IPS-15b (cell line): ENCODE data around the gene TJP3.

Source experiments
- H3K27me3 ChIP-seq: one replicate; pipeline ENCODE4 v1.6.1; 2013; ENCODE audit warnings: low read length; ENCODE audit not compliant: control insufficient read depth, insufficient read depth
- H3K36me3 ChIP-seq: one replicate; pipeline ENCODE4 v1.6.1; 2013; ENCODE audit warnings: low read length; ENCODE audit not compliant: control insufficient read depth, insufficient read depth
- H3K4me1 ChIP-seq: one replicate; pipeline ENCODE4 v1.6.1; 2013; ENCODE audit warnings: mild to moderate bottlenecking, low read length; ENCODE audit not compliant: control insufficient read depth, insufficient read depth
- H3K4me3 ChIP-seq: one replicate; pipeline ENCODE4 v1.5.1; 2013; ENCODE audit warnings: low read depth, low read length
- H3K9ac ChIP-seq: one replicate; pipeline ENCODE4 v1.6.1; 2013; ENCODE audit warnings: low read depth, mild to moderate bottlenecking, low read length
- H3K9me3 ChIP-seq: one replicate; pipeline ENCODE4 v1.6.1; 2013; ENCODE audit warnings: mild to moderate bottlenecking, low read length; ENCODE audit not compliant: control insufficient read depth, insufficient read depth

The TJP3 gene

GRCh38 chr19:3792114-3792513 is 83.9 kb downstream of the TJP3 start:
- no peak overlapping the region for H3K4me3 ChIP-seq
- no peaks in the 10 kb centered on the region for H3K4me1 ChIP-seq
- no peaks in the 10 kb centered on the region for H3K36me3 ChIP-seq
- H3K9ac ChIP-seq = no peak overlapping the region
- H3K27me3 ChIP-seq = no peaks in the 10 kb centered on the region
- H3K9me3 ChIP-seq = no peaks in the 10 kb centered on the region

GRCh38 chr19:3793799-3794198 is 85.6 kb downstream of the TJP3 start:
- Histone ChIP-seq H3K4me1 (no peaks in the 10 kb centered on the region), H3K27me3 (no peaks in the 10 kb centered on the region), H3K9ac (no peak overlapping the region), H3K36me3 (no peaks in the 10 kb centered on the region), H3K4me3 (no peak overlapping the region), H3K9me3 (no peaks in the 10 kb centered on the region)

- H3K27me3 ChIP-seq = no peaks in the 10 kb centered on the region
- no peaks in the 10 kb centered on the region for H3K9me3 ChIP-seq
- no peak overlapping the region for H3K9ac ChIP-seq
- no peak overlapping the region for H3K4me3 ChIP-seq
- H3K4me1 ChIP-seq = no peaks in the 10 kb centered on the region
- no peaks in the 10 kb centered on the region for H3K36me3 ChIP-seq
Observed at GRCh38 chr19:3796358-3796757, 88.2 kb downstream of the TJP3 start.

DNA sequence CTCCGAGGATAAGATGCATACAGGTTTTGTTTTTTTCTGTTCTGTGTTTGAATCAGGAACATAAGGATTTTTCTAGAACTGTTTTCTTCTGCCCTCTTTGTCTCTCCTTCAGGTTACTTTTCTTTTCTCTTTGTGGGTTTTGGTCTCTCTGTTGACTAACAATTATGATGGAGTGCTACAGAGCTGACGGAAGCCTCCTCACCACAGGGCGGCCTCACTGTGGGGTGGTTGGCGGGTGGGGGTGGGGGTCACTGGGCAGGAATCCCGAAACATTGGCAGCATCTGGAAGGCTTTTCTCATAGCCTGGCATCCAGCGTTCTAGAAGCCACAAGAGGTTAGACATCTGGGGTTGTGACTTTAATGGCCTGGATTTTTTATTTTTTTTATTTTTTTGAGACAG is 90.0 kb downstream of the TJP3 start:
- Histone ChIP-seq H3K4me1 (no peaks in the 10 kb centered on the region), H3K27me3 (peaks cover 5% of the 10 kb centered on the region), H3K9ac (no peak overlapping the region), H3K9me3 (no peaks in the 10 kb centered on the region), H3K36me3 (no peaks in the 10 kb centered on the region), H3K4me3 (no peak overlapping the region)
